ENCODE measurements around the gene FBLN2. TPM values are rescaled to one million over a fixed set of nuclear protein-coding genes. Genes with fewer than 3 reads are reported as not detected.

FBLN2 gene
- polyA plus RNA-seq, 1 of the 3 experiments (the other 2 are of a cell fraction), result 5.2 TPM

GRCh38 chr3:13566453-13566748, 17.5 kb downstream of the FBLN2 start:
- no peak overlapping the region for H3K4me3 ChIP-seq (ENCODE audit: low read depth in 2 of 2, low read length in 1 of 2)
- H3K27me3 ChIP-seq (ENCODE audit: insufficient read depth), result no peaks in the 10 kb centered on the region
- peaks cover 0 to 85% of the 10 kb centered on the region in 2 experiments; a peak in 2 of 4 replicates for H3K4me1 ChIP-seq (ENCODE audit: control insufficient read depth in 1 of 2, insufficient read depth in 2 of 2, low read depth in 1 of 2, low read length in 1 of 2)
- H4K20me1 ChIP-seq (ENCODE audit: insufficient read depth), result no peaks in the 10 kb centered on the region
- no CpG with 5 or more reads among the region's 5 CpGs for WGBS (ENCODE audit: low lambda C conversion rate)
- ChIA-PET POLR2A (interaction anchor here (0.6 to 3.8 kb wide), 9 partner anchors 9 to 83 kb away, joined by 3 to 41 read pairs (median 4); no protein-coding TSS in a partner anchor), CTCF (interaction anchor here (0.7 to 6.3 kb wide), 9 partner anchors 10 to 314 kb away, joined by 3 to 39 read pairs (median 4); partner anchors contain the start of gene FBLN2)
- peak overlapping the region in 1 of 2 experiments; percentile 95; a peak in 2 of 4 replicates for H3K27ac ChIP-seq (ENCODE audit: low read depth in 2 of 2, low read length in 1 of 2)
- no peak overlapping the region for H3K9ac ChIP-seq
- H3K79me2 ChIP-seq (ENCODE audit: insufficient read depth), result no peaks in the 10 kb centered on the region
- H3K9me2 ChIP-seq, result no peaks in the 10 kb centered on the region
- no peaks in the 10 kb centered on the region for H3K36me3 ChIP-seq (replicated peaks in 1 of 2; ENCODE audit: control insufficient read depth in 1 of 2, insufficient read depth in 2 of 2, low read length in 1 of 2)
- DNase-seq, result no peak
- H2AFZ ChIP-seq (ENCODE audit: low read depth), result no peak overlapping the region
- TF ChIP-seq ZBTB33 (IDR thresholded peaks at IDR 0.05; ENCODE audit: borderline replicate concordance, low read depth) (no peak), IRF3 (IDR thresholded peaks at IDR 0.05; ENCODE audit: low read depth, low read length) (no peak), RCOR1 (IDR thresholded peaks at IDR 0.05; ENCODE audit: low read length) (no peak), RAD21 (IDR thresholded peaks at IDR 0.05; ENCODE audit: low read length) (no peak), GABPA (IDR thresholded peaks at IDR 0.05; ENCODE audit: low read depth) (no peak)
- no peaks in the 10 kb centered on the region for H3K9me3 ChIP-seq
- H3K4me2 ChIP-seq, result no peak overlapping the region
- no peaks in the 10 kb centered on the region for H3F3A ChIP-seq (replicated peaks; ENCODE audit: insufficient read depth)

GRCh38 chr3:13566769-13567310, 17.9 kb downstream of the FBLN2 start:
- ChIA-PET POLR2A (interaction anchor here (0.6 to 3.8 kb wide), 9 partner anchors 9 to 82 kb away, joined by 3 to 41 read pairs (median 4); no protein-coding TSS in a partner anchor), CTCF (interaction anchor here (0.7 to 6.3 kb wide), 8 partner anchors 9 to 314 kb away, joined by 3 to 39 read pairs (median 4); partner anchors contain the start of gene FBLN2)
- no peaks in the 10 kb centered on the region for H4K20me1 ChIP-seq (ENCODE audit: insufficient read depth)
- no peak overlapping the region for H2AFZ ChIP-seq (ENCODE audit: low read depth)
- no peak overlapping the region for H3K9ac ChIP-seq
- DNase-seq, result no peak
- peaks cover 0 to 88% of the 10 kb centered on the region in 2 experiments; a peak in 2 of 4 replicates for H3K4me1 ChIP-seq (ENCODE audit: control insufficient read depth in 1 of 2, insufficient read depth in 2 of 2, low read depth in 1 of 2, low read length in 1 of 2)
- H3K4me3 ChIP-seq (ENCODE audit: low read depth in 2 of 2, low read length in 1 of 2), result no peak overlapping the region
- H3K27me3 ChIP-seq (ENCODE audit: insufficient read depth), result no peaks in the 10 kb centered on the region
- H3K9me2 ChIP-seq, result no peaks in the 10 kb centered on the region
- TF ChIP-seq USF1 (IDR thresholded peaks at IDR 0.05; ENCODE audit: borderline replicate concordance, low read depth) (no peak), MAX (IDR thresholded peaks at IDR 0.05; ENCODE audit: low read depth) (no peak), MEF2A (IDR thresholded peaks at IDR 0.05; ENCODE audit: borderline replicate concordance, low read depth) (no peak), MXI1 (IDR thresholded peaks at IDR 0.05; ENCODE audit: low read depth, low read length) (no peak), IRF3 (IDR thresholded peaks at IDR 0.05; ENCODE audit: low read depth, low read length) (no peak), FOSL2 (IDR thresholded peaks at IDR 0.05; ENCODE audit: borderline replicate concordance, low read depth) (no peak), USF2 (IDR thresholded peaks at IDR 0.05; ENCODE audit: borderline replicate concordance, low read depth, low read length) (no peak), CTCF (IDR thresholded peaks at IDR 0.05) (no peak), RXRA (IDR thresholded peaks at IDR 0.05; ENCODE audit: borderline replicate concordance, low read depth) (no peak), GATA2 (CRISPR knock-in tag; IDR thresholded peaks at IDR 0.05) (no peak), CHD2 (IDR thresholded peaks at IDR 0.05; ENCODE audit: low read length, partially characterized antibody) (no peak), FOXJ3 (CRISPR knock-in tag; IDR thresholded peaks at IDR 0.05) (no peak), SMC3 (IDR thresholded peaks at IDR 0.05; ENCODE audit: low read depth, low read length) (no peak)
- no peak overlapping the region for H3K4me2 ChIP-seq
- H3K27ac ChIP-seq (ENCODE audit: low read depth in 2 of 2, low read length in 1 of 2), result peak overlapping the region in 1 of 2 experiments; percentile 95; a peak in 2 of 4 replicates
- no peaks in the 10 kb centered on the region for H3K36me3 ChIP-seq (replicated peaks in 1 of 2; ENCODE audit: control insufficient read depth in 1 of 2, insufficient read depth in 2 of 2, low read length in 1 of 2)
- H3K79me2 ChIP-seq (ENCODE audit: insufficient read depth), result no peaks in the 10 kb centered on the region
- H3F3A ChIP-seq (replicated peaks; ENCODE audit: insufficient read depth), result no peaks in the 10 kb centered on the region
- WGBS (ENCODE audit: low lambda C conversion rate), result 65% methylated on average over 9 of the region's 9 CpGs
- H3K9me3 ChIP-seq, result no peaks in the 10 kb centered on the region

Data from SK-N-SH (cell line).